UCSD-AML1 (cell line): Measurements from ENCODE around the gene CCL20.
"Not testable (repeated sequence)": the region's sequence is repeated elsewhere in the genome, so short reads cannot be mapped to it uniquely, and the experiment has no call there.

Experiments used
- DNase-seq: peaks from one replicate; lab custom pipeline; 2025; ENCODE audit not compliant: unreplicated experiment; lab: John Stamatoyannopoulos, UW

CCL20 gene

GRCh38 chr2:227834423-227834822 lies 20.8 kb downstream of the CCL20 start:
- DNase-seq = no peak

GRCh38 chr2:227834916-227835650 lies 21.4 kb downstream of the CCL20 start:
- DNase-seq = no peak

GRCh38 chr2:227839339-227840129 lies 25.9 kb downstream of the CCL20 start:
- DNase-seq = not testable (repeated sequence)

GRCh38 chr2:227846831-227847230 lies 33.2 kb downstream of the CCL20 start:
- DNase-seq = no peak

GRCh38 chr2:227848146-227848545 lies 34.5 kb downstream of the CCL20 start:
- no peak for DNase-seq

GRCh38 chr2:227848586-227848985 lies 34.9 kb downstream of the CCL20 start:
- DNase-seq = no peak

GRCh38 chr2:227849906-227850305 lies 36.3 kb downstream of the CCL20 start:
- DNase-seq = no peak

- no peak for DNase-seq
Observed at GRCh38 chr2:227853204-227853629, 39.6 kb downstream of the CCL20 start.

GRCh38 chr2:227853765-227854271 lies 40.2 kb downstream of the CCL20 start:
- DNase-seq = no peak

GRCh38 chr2:227855440-227855839 lies 41.8 kb downstream of the CCL20 start:
- DNase-seq = no peak

- no peak for DNase-seq
Observed at GRCh38 chr2:227856697-227857096, 43.1 kb downstream of the CCL20 start.

- no peak for DNase-seq
Observed at GRCh38 chr2:227860221-227860641, 46.6 kb downstream of the CCL20 start.

- DNase-seq = no peak
Observed at GRCh38 chr2:227861011-227861410, 47.4 kb downstream of the CCL20 start.

- no peak for DNase-seq
Observed at GRCh38 chr2:227862227-227862740, 48.6 kb downstream of the CCL20 start.

- DNase-seq = no peak
Observed at GRCh38 chr2:227862741-227863588, 49.3 kb downstream of the CCL20 start.

- DNase-seq = no peak
Observed at GRCh38 chr2:227864161-227864756, 50.6 kb downstream of the CCL20 start.

GRCh38 chr2:227865291-227865690 lies 51.6 kb downstream of the CCL20 start:
- no peak for DNase-seq
